NT2/D1 (cell line): ENCODE data around the gene KIR3DL1.

ENCODE experiments used
- SUZ12 ChIP-seq: IDR thresholded peaks from 2 replicates; pipeline ENCODE4 v1.6.1; 2011; ENCODE audit not compliant: insufficient read length, insufficient read depth; ENCODE audit errors: extremely low read depth
- YY1 ChIP-seq: IDR thresholded peaks from 2 replicates; pipeline ENCODE4 v1.6.1; 2011; ENCODE audit not compliant: insufficient read length, insufficient read depth
- ZNF274 ChIP-seq: IDR thresholded peaks from 2 replicates; pipeline ENCODE4 v1.6.1; 2011; ENCODE audit warnings: mild to moderate bottlenecking, low read depth, low read length

GRCh38 chr19:54805665-54806515, 10.4 kb upstream of the KIR3DL1 start:
- TF ChIP-seq ZNF274 (no peak), SUZ12 (no peak), YY1 (no peak)
